HL-60/S4 (cell line): ENCODE measurements around the gene ZNF280B.

Experiments used
- in situ Hi-C: fragments of 300-500 bp; cut with MboI; formaldehyde crosslinking; loops from 2 replicates; pipeline ENCODE4 v1.14.3; 2022; ENCODE audit warnings: low sequenced_read_pairs

Gene ZNF280B, protein sequence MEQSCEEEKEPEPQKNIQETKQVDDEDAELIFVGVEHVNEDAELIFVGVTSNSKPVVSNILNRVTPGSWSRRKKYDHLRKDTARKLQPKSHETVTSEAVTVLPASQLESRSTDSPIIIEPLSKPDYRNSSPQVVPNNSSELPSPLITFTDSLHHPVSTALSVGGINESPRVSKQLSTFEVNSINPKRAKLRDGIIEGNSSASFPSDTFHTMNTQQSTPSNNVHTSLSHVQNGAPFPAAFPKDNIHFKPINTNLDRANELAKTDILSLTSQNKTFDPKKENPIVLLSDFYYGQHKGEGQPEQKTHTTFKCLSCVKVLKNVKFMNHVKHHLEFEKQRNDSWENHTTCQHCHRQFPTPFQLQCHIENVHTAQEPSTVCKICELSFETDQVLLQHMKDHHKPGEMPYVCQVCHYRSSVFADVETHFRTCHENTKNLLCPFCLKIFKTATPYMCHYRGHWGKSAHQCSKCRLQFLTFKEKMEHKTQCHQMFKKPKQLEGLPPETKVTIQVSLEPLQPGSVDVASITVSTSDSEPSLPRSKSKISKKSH

DNA sequence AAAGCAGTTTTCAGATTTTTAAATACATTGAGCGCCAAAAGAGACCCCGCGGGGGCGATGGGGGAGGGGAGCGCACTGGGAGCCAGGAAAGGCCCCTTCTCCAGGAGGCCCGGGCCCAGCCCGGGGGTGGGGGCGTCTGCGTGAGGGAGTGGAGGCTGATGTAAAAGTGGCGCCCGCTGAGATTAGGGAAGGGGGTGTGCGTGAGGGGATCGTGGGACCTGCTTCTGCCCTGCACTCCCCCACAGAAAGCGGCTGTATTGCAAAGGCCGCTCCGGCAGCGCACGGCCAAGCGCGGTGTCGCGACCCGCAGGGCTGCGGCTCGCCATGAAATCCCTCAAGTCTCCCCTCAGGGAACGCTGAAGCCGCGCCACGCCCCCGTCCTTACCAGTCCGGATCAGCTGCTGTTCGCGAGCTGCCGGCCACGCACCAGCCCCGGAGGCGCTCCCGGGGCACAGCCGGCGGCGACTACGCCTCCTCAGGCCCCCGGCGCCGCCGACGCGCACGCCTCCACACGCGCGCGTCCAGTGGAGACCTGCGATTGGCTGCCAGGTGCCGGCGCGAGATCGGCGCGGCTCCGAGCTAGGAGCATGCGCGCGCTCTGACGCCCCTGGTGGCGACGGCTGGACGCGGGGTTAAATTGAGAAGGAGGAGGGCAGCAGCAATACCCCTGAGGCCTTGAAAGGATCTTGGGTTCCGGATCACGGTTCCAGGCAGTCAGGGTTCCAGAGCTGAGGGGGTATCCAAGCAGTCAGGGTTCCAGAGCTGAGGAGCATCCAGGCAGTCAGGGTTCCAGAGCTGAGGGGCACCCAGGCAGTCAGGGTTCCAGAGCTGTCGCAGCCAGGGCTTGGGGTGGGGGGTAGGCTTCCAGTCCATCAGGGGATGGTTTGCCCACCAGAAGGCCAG lies at the start of gene ZNF280B:
Gene ZNF280B (minus strand): TSS at position 469 of the 903 bp plus-strand sequence. CDS start 19,344 bp downstream, outside the sequence.
- in situ Hi-C loops, result no loop called here

DNA sequence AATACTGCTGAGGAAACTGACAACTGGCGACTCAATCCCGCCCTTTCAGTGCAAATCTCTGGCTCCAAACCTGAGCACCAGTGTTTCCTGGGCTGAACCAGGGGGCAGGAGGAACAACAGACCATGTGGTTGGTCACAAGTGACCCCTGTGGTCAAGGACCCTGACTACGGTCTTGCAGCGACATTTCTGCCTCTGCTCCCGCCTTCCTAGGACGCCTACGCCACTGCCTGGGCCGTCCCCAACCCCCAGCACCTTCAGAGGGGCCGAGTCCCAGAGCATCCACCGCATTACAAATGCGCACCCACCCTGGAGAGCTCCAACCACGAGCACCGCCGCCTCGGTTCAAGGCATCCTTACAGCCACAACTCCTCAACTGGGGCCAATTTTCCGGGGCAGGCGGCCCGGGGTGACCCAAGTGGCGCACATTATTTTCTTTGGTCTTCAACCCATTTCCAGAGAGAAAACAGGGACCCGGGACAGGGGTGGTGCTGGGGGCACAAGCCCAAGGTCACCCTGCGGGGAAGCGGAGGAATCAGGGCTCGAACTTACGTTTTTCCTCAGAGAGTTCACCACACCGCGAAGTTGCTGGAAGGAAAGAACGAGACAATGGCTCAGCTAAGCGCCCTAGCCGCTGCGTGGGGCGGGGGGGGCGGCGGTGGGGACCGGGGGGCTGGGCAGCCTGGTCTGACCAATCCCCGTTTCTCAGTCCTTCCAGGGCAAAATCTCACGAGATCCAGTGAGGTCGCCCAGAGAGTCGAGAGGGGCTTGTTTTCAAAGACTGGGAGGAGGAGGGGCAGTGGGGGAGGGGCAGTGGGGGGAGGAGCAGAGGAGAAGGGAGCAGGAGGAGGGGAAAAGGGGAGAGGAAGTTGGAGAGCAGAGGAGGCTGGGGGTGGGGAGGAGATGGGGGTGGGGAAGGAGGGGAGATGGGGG lies 48.7 kb upstream of the ZNF280B start:
- in situ Hi-C loops, result no loop called here

DNA sequence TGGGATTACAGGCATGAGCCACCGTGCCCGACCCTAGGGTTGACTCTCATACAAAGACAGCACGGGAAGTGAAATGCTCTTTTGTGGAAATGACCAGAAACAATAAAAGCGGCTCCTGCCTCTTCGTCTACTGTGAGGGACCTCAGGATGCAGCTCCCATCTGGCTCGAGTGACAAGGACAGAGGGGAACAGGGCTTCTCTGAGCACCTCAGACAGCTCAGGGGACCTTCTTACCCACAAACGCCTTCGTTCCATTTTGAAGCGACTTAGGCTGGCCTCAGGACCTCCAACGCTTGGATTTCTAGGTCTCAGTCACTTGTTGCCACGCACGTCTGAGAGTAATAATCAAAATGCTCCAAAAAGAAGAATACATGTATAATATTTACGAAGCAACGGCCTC lies 48.0 kb upstream of the ZNF280B start:
- in situ Hi-C loops, result no loop called here

DNA sequence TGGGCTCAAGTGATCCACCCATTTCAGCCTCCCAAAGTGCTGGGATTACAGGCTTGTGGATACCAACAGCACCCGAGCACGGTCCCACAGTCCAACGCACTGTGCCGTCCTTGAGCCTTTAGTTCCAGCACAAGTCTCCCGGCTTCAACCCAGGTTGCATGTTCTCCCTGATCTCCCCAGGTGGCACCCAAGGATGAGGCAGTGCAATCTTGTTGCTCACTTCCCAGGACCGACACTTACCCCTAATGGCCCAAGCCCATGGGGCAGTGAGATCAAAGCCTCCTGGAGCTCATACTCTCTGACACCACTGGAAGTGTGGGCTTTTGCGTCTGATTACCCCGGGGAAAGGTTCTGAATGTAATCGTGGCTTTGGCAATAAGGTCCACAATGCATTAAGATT lies 47.1 kb upstream of the ZNF280B start:
- in situ Hi-C loops, result no loop called here

DNA sequence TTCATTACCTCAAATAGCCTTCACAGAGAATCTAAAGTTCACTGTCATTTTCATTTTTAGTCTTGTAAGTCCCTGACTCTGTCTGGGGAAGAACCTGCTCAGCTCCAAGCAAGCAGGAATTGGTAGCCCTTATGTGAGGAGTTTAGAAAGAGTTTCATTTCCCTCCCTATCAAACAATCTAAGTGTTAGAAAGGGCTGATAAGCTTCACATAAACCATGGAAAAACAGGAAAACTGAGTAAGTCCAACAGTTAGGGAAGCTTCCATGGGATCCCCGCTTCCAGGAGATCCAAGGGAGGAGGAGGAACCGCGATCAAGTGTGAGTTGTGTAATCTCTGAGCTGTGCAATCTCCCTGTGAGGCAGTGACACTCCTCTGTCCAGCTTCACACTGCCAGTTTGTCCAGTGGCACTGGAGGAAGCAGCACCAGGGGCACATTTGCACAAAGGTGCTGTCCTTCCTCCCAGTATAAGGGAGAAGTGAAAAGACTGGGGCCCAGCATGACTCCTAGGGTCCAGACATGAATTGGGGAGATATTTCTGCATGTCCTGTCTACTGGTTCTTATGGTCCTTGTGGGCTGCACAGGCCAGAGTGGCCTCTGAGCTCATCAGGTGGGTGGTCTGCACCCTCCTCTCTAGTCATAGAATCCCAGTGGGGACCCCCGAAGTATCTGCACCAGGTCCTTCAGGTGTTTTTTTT lies 46.2 kb upstream of the ZNF280B start:
- in situ Hi-C loops, result no loop called here

DNA sequence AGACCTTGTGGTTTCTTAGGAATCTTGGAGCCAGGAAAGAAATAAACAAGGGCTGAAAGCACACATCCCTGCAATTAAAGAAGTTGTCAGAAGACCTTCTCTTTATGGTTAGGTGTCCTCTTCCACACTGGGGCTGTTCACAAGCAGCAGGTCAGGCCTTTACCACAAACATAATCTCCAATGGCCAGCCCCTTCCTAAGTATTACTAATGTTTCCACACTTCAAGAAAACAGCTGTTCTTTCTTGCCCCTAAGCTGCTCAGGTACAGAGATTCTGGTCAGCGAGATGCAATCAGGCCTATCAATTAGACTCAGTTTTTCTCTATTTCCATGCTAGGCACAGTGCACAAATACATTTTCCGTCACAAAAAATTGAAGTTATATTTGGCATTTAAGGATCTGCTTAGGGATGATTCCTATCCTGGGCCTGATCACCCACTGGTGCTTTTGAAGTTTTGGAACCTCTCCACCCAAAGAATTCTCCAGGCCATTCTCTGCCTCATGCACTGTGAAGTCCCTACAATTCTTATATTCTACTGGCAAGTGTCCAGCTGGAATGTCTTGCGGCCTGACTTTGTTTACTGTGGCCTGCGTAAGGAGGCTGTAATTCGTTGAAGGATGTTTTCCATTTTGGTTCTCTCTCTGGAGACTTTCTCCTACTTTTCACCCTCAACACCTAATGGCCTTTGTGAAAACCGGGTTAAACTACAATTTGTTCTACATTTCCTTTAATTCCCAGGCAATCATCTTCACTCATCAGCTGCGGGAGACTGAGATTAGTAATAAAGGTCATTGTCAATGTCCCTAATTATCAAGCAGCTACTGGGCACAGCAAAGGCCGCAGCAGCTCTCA lies 45.4 kb upstream of the ZNF280B start:
- in situ Hi-C loops, result no loop called here

DNA sequence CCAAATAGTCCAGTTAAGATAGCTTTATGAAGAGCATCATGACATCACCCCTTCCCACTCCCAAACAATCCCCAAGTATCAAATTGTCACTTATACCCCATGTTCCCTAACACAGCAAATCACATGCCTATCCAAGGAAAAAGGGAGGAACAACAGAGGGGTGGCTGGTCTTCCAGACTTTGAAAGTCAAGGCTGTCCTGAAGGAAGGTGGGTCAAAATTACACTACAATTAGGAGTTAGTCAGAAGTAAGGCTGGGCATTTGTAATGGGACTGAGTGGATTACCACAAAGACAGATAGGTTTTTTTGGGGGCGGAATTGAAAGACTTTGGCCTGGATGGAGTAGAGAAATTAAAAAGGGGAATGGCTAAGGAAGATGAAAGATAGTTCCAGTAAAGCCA lies 44.6 kb upstream of the ZNF280B start:
- in situ Hi-C loops, result no loop called here

DNA sequence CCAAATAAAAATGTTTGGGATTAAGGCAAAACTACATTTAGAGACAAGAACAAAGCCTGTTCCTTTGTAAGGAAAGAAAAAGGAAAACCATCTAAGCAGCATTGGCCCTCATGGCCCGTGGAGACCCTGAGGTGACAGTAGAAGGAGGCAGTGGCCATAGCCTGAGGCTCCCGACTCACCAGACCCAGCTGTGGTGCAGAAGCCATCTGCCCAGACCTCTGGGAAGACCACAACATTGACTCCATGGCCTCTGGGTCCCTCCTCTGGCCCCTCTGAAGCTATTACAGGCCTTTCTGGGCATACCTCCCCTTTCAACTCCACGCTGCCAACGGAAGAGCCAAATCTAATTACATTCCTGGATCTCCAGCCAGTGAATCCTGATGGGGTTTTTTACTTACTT lies 44.1 kb upstream of the ZNF280B start:
- in situ Hi-C loops, result no loop called here

DNA sequence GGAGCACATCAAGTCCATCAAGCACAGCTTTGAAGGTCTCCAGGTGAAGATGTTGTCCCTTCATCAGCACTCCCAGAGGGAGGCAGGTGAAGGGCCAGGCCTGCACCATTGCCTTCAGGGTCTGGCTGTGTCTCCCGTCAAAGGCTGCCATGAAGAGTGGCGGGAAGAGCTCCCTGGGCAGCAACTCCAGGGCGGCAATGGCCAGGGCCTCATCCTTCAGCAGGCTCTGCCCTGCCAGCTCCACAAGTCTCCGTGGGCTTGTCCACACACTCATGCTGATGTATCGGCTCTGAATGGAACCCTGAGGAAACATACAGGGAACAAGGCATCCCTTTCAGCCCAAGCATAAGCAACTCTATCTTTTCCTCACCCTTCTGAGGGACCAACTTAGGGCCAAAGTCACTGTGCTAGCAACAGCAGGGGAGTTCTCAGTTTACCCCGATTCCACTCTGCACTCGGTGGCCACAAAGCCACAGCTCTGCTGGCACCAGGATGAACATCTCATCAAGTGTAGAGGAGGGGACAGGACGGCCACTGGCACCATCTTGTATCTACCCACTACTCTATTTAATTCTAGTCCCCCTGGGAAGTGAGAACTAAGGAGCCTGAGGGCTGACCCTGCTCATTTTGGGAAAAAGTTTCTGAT lies 42.4 kb upstream of the ZNF280B start:
- in situ Hi-C loops, result no loop called here

DNA sequence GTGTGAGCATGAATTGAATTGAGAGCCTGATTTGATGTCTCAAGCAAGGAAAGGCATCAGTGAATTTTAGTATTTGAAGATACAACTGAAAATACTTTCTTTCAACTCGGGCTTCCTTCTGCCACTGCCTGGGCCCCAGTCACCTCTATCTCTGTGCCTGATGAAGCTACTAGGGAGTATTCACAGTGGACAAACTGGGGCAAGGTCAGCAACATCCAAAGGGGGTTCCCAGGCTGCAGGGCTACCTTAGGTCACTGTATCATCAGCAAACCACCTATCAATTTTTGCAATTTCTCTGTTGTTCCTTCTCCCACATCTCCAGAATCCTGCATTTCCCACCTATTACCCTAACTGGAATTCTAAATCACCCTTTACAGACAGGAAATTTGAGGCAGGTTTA lies 40.4 kb upstream of the ZNF280B start:
- in situ Hi-C loops, result no loop called here

DNA sequence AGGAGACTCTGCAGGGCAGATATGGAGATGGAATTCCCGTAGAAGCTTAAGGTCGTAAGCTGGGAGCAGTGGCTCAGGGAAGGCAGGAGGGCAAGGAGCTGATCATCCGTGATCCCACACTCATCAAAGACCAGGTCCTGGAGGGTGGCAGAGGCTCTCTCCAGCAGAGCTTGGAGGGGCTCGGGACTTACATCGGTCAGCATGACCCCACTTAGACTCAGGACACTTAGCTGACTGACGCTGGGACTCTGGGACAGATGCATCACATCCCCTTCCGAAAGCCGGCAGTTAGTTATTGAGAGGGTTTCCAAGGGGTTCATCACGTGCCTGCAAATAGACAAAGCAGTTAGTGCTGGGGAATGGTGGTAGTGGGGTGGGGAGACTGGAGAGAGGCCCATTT lies 39.8 kb upstream of the ZNF280B start:
- in situ Hi-C loops, result no loop called here

DNA sequence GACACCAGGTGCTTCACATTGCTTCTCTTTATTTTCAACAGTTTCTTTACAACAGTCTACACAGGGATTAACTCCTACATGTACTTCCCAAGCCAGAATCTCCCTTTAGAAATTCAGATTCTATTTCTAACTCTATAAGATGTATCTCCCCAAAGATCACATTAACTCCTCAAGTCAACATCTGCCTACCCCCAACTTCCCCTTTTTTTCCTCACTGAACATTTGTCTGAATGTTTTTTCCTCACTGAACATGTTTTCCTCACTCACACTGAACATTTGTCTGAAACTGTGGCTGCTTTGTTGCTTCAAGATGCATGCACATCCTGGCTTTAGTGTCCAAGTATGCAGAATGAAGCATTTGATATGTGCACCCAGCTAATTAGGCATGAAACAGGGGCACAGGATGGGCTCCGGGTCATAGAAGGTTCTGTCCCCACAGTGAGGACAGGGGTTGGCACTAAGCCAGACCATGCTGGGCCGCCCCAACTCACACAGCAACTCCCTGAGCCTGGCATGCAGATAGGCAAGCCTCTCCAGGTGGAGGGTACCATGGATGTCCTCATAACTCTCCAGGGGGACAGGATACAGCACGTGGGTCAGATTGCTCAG lies 39.3 kb upstream of the ZNF280B start:
- in situ Hi-C loops, result no loop called here

DNA sequence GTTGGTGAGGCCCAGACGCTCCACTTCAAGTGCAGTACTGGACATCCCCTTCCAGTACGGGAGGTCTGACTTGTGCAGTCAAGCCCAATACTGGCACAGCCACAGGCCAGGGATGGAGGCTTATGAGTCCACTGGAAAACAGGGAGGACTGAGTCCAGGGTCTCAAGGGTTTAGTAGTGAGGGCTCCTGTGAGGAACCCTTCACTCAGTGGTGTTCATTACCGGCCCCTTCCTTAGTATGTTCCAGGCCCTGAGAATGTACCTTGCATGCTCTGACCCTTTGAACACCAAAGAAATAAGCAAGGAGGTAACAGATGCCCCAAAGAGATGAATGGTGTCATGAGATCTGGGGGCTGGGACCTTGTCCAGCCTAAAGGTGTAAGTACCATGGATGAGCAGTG lies 38.7 kb upstream of the ZNF280B start:
- in situ Hi-C loops, result no loop called here

DNA sequence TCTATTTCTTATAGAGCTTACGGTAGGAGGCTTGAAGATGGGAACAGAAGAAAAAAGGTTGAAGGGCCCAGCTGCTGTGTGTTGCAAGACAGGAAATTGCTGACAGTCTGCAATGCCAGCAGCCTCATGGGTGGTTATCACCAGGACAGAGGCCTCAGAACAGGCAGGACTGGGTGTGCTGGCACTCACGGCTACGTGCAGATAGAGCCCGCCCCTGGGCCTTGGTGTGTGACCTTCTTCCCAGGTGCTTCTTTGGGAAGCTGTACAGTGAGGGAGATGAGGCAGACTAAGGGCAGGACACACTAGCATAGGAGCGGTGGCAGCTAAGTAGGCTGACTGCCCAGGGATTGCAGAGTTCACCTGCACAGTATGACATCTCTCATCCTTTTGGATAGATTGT lies 37.9 kb upstream of the ZNF280B start:
- in situ Hi-C loops, result no loop called here

DNA sequence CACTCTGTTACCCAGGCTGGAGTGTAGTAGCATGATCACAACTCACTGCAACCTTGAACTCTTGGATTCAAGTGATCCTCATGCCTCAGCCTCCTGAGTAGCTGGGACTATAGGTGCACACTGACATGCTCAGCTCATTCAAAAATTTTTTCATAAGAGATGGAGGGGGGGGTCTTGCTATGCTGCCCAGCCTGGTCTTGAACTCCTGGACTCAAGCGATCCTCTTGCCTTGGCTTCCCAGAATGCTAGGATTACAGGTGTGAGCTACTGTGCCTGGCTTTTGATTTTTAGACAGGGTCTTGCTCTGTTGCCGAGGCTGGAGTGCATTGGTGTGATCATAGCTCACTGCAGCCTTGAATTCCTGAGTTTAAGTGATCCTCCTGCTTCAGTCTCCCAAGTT lies 36.5 kb upstream of the ZNF280B start:
- in situ Hi-C loops, result no loop called here

DNA sequence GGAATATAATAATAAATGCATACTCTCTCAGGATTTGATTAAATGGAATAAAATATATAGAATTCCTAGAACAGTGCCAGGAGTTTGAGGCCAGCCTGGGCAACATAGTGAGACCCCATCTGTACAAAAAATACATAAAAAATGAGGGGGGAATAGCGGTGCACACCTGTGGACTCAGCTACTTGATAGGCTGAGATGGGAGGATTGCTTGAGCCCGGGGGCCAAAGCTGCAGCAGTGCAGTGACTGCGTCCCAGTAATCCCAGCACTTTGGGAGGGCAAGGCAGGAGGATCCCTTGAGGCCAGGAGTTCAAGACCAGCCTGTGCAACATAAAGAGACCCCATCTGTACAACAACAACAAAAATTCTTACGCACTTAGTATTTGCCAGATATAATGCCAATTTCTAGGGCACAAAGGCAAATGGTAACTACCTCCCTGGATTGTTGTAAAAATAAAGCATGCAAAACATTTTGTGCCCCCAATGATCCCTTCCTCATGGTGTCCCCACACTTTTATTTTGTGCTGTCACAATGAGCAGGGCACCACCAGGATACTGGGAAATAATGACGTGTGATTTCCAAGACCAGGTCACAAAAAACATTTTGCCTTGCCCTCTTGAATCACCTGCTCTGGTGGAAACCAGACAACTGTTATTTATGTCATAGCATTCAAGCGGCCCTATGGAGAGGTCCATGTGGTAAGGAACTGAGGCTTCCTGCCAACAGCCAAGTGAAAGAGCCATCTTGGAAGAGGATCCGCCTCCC lies 29.9 kb upstream of the ZNF280B start:
- in situ Hi-C loops, result no loop called here

DNA sequence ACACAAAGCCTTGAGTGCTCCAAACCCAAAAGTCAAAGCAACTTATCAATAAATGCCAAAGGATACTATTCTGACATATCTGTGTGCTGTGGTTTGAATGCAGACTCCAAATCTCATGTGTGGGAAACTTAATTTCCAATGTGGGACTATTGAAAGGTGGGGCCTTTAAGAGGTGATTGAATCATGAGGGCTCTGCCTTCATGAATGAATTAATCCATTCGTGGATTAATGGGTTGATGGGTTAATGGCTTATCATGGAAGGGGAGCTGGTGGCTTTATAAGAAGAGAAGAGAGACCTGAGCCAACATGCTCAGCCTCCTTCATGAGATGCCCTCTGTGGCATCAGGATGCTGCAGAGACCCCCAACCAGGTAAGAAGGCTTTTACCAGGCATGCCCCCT lies 28.4 kb upstream of the ZNF280B start:
- in situ Hi-C loops, result no loop called here

DNA sequence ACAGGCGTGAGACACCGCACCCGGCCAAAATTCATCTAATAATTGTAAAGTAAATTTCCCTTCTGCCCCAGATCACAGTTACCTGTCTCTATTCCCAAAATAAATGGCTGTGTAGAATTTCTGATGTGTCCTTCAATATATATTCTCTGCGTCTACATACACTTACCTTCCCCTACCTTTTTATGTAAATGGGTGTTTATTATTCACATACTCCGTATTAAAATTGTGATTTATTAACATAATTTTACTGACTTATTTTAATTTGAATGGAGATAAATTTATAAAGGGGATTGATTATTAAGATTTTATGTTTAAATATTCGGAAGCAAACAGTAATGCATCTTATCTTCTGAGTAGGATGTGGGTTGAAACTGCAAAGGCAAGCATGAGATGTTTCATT lies 28.0 kb upstream of the ZNF280B start:
- in situ Hi-C loops, result no loop called here
